CD4-positive, alpha-beta T cell treated with Interleukin-17A for 1 hour (primary cell): ENCODE measurements around the gene WWOX.
"Not testable (repeated sequence)": the region's sequence is repeated elsewhere in the genome, so short reads cannot be mapped to it uniquely, and the experiment has no call there.

Source experiments
- DNase-seq: peaks from one replicate; pipeline ENCODE4 v3.0.0-alpha.2; 2020

The WWOX gene

DNA sequence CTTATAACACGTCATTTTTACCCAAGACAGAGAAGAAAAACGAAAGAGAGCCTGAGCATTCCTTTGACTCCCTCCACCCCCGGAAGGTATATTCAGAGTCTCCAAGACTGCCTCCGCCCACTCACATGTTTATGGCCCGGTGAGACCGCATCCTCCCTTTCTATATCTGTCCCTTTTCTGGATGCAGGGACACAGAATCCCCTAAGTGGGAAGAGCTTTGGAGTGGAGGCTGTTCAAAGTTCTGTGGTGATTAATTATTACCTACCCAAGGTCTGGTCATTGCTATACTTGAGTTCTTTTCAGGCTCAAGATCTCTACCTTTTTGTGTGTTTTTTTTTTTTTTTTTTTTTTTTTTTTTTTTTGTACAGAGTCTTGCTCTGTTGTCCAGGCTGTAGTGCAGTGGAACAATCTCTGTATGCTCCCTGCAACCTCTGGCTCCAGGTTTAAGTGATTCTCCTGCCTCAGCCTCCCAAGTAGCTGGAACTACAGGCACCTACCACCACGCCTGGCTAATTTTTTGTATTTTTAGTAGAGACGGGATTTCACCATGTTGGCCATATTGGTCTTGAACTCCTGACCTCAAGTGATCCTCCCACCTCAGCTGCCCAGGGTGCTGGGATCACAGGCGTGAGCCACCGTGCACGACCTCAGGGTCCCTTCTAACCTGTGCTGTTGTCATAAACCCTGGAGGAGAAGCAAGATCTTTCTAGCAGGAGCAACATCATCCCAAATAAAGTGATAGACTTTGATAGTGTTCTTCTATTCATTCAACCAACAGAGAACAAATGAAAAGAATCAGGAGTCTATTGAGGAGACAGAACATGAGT lies 407.1 kb downstream of the WWOX start:
- DNase-seq, result no peak

- DNase-seq, result no peak
These were observed 408.1 kb downstream of the WWOX start for GRCh38 chr16:78507576-78507975.

GRCh38 chr16:78509965-78510364 lies 410.5 kb downstream of the WWOX start:
- no peak for DNase-seq

- DNase-seq, result no peak
These were observed 411.0 kb downstream of the WWOX start for GRCh38 chr16:78510496-78510895.

DNA sequence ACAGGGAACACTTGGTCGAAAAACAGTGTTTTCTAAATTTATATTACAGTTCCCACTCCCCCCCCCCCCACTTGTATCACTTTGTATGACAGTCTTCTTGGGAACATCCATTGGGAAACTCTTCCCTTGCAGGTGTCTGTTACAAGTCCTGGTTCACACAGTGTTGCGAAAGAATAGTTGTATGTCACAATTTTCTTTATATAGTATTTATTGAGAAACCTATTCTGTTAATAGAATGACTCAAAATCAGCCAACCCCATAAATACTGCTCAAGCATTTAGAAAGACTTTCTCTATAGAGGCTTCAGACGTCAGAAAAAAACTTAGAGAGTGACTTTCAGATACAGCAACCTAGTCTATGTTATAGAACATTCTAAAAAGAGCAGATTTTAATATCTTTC lies 414.4 kb downstream of the WWOX start:
- DNase-seq, result no peak

- DNase-seq, result not testable (repeated sequence)
These were observed 415.4 kb downstream of the WWOX start for GRCh38 chr16:78514888-78515287.

DNA sequence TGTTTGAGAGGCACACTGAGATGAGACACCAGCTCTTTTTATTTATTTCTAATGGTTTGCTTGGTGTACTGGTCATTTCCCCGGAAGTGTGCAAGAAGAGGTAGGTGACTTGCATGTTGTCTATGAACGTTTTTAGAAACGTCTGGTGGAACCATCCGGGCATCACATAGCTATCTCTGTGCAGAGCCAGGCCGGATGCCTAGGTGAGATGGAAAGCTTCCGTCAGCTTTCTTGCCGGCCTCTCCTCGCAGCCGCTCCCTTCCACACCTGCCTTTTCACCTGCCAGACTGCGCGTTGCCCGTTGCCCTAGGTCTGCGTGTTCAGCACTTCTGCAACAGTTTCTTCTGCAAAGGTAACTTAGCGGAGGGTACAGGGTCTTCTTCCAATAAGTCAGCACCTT lies 416.0 kb downstream of the WWOX start:
- DNase-seq, result no peak

- DNase-seq, result no peak
These were observed 416.7 kb downstream of the WWOX start for GRCh38 chr16:78516006-78516736.

DNA sequence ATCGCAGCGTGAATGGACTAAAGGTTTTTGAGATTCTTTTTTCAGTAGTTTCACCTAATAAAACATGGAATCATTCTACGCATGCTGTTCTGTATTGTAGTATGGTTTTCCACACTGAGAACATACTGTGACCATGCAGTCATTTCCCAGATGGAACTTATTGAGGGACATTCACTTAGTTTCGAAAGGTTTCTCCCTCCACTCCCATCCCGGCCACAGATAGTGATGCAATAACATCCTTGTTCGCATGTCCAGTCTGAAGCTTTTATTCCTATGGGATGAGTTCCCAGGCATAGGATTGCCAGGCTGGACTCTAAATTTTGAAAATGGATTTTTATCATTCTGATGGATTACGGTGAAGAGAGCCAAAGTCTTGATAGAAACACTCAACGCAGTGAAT lies 420.4 kb downstream of the WWOX start:
- no peak for DNase-seq

DNA sequence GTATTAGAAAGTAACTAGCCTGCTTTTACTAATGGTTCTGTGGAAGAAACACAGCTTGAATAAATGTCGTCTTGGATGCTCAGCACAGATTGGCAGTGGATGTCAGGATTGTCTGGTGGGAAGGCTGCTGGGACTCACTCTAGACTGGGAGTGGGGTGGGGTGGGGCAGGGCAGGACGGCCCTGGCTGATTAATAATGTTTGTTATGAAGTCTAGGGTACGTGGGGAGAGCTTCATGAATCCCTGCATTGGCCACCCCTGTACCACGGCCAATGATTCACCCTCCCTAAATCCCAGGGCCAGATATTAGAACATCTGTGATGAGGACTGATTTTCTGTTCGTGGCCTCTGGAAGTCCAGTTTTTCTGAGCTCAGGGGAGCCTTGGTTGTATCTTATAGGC lies 421.0 kb downstream of the WWOX start:
- no peak for DNase-seq

GRCh38 chr16:78522327-78522726 lies 422.9 kb downstream of the WWOX start:
- no peak for DNase-seq

- DNase-seq, result no peak
These were observed 423.9 kb downstream of the WWOX start for GRCh38 chr16:78523212-78523985.

GRCh38 chr16:78524066-78524595 lies 424.7 kb downstream of the WWOX start:
- no peak for DNase-seq

DNA sequence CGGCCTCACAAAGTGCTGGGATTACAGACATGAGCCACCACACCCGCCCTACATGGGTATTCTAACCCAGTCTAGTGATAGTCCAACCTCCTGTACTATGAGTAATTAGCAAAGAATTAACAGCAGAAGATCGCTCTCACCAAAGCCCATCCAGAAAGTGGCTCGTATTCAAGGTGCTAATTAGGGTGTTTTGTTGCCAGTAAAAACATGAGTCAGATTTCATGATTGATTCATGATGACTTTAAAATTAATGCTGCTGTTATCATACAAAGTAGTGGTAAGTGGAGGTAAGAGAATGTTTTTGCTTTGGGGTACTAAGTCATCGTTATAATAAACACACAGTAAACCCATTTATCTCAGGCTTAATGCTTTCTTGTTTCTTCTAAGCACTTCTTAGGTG lies 428.8 kb downstream of the WWOX start:
- no peak for DNase-seq

GRCh38 chr16:78529881-78530280 lies 430.4 kb downstream of the WWOX start:
- no peak for DNase-seq

GRCh38 chr16:78530283-78530682 lies 430.8 kb downstream of the WWOX start:
- DNase-seq, result no peak

DNA sequence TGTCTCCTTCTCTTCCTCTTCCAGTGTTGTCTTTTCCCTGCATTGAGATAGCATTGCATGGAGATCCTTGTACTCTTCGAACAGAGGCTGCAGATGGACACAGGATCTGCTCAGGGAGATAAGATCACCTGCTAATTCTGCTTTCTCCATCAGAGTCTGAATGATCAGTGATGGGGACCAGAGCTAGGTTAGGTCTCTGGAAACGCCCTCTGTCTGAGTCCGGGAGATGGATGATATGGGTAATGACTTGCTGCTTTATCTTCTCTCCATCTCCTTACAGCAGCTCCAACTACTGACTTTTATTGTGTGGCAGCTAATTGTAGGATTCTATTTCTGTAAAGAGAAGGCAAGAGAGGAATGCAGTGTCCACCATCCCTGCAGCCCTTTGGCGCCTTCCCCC lies 435.6 kb downstream of the WWOX start:
- no peak for DNase-seq

DNA sequence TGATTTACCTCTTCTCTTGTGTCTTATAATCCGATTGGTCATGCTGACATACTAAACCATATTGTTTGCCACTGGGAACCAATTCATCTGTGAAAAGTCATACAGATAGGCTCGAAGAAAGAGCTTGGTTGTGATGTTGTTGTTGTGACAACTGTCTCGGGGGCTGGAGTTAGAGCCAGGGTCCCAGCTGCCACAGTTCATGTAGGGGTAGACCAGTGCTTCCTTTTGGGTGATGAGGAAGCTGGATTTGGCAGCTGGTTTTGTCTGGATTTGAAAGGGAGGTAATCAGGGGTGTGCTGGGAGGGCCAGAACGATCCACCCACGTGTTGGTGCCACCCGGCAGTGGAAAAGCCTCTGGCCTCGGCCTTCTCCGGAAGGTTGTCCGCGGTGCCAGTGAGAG lies 438.1 kb downstream of the WWOX start:
- DNase-seq, result no peak

DNA sequence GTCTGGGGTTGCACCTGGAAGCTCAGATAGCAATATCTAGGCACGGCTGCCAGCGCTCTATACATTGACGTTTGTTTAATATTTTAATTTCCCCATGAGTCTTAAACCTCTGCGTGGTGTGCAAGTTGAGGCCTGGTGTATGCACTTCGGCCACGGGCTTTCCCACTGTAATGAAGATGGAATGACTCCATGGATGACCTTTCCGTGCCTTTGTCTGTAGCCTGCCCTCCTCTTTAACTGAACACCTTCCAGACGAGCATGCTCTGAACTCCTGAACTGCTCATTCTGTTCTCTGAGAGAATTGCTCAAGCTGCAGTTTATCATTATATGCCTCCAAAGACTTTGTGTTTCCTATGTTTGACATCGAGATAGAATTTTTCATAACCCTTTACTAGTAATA lies 438.8 kb downstream of the WWOX start:
- DNase-seq, result no peak

GRCh38 chr16:78538919-78539318 lies 439.5 kb downstream of the WWOX start:
- DNase-seq, result no peak

DNA sequence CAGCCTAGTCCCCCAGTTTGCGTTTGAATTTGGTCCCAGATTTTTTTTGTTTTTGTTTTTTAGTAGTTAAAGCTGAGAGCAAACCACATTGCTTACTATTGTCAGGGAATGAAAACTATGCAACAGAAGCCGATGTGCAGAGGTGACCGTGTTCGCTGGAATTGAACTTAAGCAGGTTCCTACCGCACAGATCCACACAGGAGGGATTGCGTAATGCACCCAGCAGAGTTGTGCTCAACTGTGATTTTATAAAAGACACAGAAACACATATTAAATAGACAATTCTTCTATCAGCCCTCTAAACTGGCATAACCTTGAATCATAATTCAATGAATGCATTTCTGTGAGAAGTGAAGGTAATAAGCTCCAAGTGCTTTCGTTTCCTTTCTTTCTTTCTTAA lies 443.0 kb downstream of the WWOX start:
- no peak for DNase-seq

DNA sequence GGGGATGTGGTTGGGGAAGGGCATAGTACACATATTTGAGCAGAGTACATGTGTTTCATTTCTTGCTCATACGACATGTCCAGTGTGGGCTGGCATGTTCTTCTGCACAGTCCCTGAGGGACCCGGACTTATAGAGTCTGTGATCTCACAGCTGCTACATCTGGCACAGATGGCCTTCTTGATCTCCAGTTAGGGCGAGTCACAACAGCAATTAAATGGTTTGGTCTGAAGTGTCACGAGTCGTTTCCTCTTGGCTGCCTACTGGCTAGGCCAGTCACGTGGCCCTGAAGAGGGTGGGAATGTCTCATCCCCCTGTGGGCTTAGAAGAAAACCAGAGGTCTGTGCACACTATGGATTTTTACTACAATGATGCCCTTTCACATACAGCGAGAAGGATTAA lies 443.6 kb downstream of the WWOX start:
- DNase-seq, result no peak

GRCh38 chr16:78549366-78549765 lies 449.9 kb downstream of the WWOX start:
- no peak for DNase-seq
